ENCODE results near the gene SYNPR.

GRCh38 chr3:63264716-63265115 lies 13.4 kb upstream of the SYNPR start:
- TF ChIP-seq CTCF (IDR thresholded peaks at IDR 0.05) (no peak), POLR2A (IDR thresholded peaks at IDR 0.05) (no peak)

Data from heart left ventricle (tissue), 13 donors.